Measurements from ENCODE around the gene UACA. TPM values are rescaled to one million over a fixed set of nuclear protein-coding genes. Genes with fewer than 3 reads are reported as not detected.

UACA gene
- total and polyA plus RNA-seq, 9 donors, result 28.6 to 62.0 (median 51.8) TPM

GRCh38 chr15:70778258-70779076 is 15.1 kb upstream of the UACA start:
- H3K9me3 ChIP-seq, result no peaks in the 10 kb centered on the region
- 37 to 59% (median 47%) methylated on average over 3 of the region's 3 CpGs for WGBS, 3 donors
- no peak for DNase-seq
- intact Hi-C loops (cut with DNase I), result no loop called here
- no peaks in the 10 kb centered on the region for H3K36me3 ChIP-seq
- TF ChIP-seq CTCF (IDR thresholded peaks at IDR 0.05) (no peak), EP300 (IDR thresholded peaks at IDR 0.05) (no peak), POLR2A (IDR thresholded peaks at IDR 0.05) (no peak)
- H3K4me3 ChIP-seq, result no peak overlapping the region
- no peaks in the 10 kb centered on the region for H3K4me1 ChIP-seq (ENCODE audit: insufficient read depth)
- no peaks in the 10 kb centered on the region for H3K27me3 ChIP-seq
- H3K27ac ChIP-seq, result no peak overlapping the region

- Histone ChIP-seq H3K4me1 (ENCODE audit: insufficient read depth) (no peaks in the 10 kb centered on the region), H3K27ac (no peak overlapping the region), H3K27me3 (no peaks in the 10 kb centered on the region), H3K9me3 (no peaks in the 10 kb centered on the region), H3K4me3 (no peak overlapping the region), H3K36me3 (no peaks in the 10 kb centered on the region)
- no peak for TF ChIP-seq POLR2A (IDR thresholded peaks at IDR 0.05)
- intact Hi-C loops (cut with DNase I), result no loop called here
- 84 to 90% (median 87%) methylated on average over 7 of the region's 7 CpGs for WGBS, 3 donors
- DNase-seq, result no peak
Measured at GRCh38 chr15:70777170-70777926, 14.0 kb upstream of the UACA start.

GRCh38 chr15:70775160-70775559 is 11.8 kb upstream of the UACA start:
- no peak overlapping the region for H3K4me3 ChIP-seq
- TF ChIP-seq POLR2A (IDR thresholded peaks at IDR 0.05) (no peak), CTCF (IDR thresholded peaks at IDR 0.05) (no peak), EP300 (IDR thresholded peaks at IDR 0.05) (no peak)
- 80 to 89% (median 81%) methylated on average over 2 of the region's 2 CpGs for WGBS, 3 donors
- no peak overlapping the region for H3K27ac ChIP-seq
- DNase-seq, result no peak
- no peaks in the 10 kb centered on the region for H3K9me3 ChIP-seq
- H3K36me3 ChIP-seq, result no peaks in the 10 kb centered on the region
- no peaks in the 10 kb centered on the region for H3K4me1 ChIP-seq (ENCODE audit: insufficient read depth)
- H3K27me3 ChIP-seq, result no peaks in the 10 kb centered on the region
- intact Hi-C loops (cut with DNase I), result no loop called here

- DNase-seq, result no peak
- WGBS, 3 donors, result 86 to 97% (median 93%) methylated on average over 3 of the region's 3 CpGs
- no peaks in the 10 kb centered on the region for H3K9me3 ChIP-seq
- intact Hi-C loops (cut with DNase I), result no loop called here
- no peaks in the 10 kb centered on the region for H3K4me1 ChIP-seq (ENCODE audit: insufficient read depth)
- no peaks in the 10 kb centered on the region for H3K36me3 ChIP-seq
- no peak overlapping the region for H3K27ac ChIP-seq
- H3K4me3 ChIP-seq, result no peak overlapping the region
- TF ChIP-seq CTCF (IDR thresholded peaks at IDR 0.05) (no peak), EP300 (IDR thresholded peaks at IDR 0.05) (no peak), POLR2A (IDR thresholded peaks at IDR 0.05) (no peak)
- no peaks in the 10 kb centered on the region for H3K27me3 ChIP-seq
Measured at GRCh38 chr15:70772402-70772801, 9.0 kb upstream of the UACA start.

GRCh38 chr15:70770863-70771262 is 7.5 kb upstream of the UACA start:
- TF ChIP-seq CTCF (IDR thresholded peaks at IDR 0.05), result no peak
- TF ChIP-seq POLR2A (IDR thresholded peaks at IDR 0.05), result no peak
- no peak for TF ChIP-seq EP300 (IDR thresholded peaks at IDR 0.05)

More at GRCh38 chr15:70770863-70771262, 7.5 kb upstream of the UACA start:
- H3K27me3 ChIP-seq, result no peaks in the 10 kb centered on the region
- H3K4me1 ChIP-seq (ENCODE audit: insufficient read depth), result no peaks in the 10 kb centered on the region
- no peak for DNase-seq
- H3K4me3 ChIP-seq, result no peak overlapping the region
- H3K9me3 ChIP-seq, result no peaks in the 10 kb centered on the region
- H3K27ac ChIP-seq, result no peak overlapping the region
- 76 to 78% (median 76%) methylated on average over 3 of the region's 3 CpGs for WGBS, 3 donors
- H3K36me3 ChIP-seq, result no peaks in the 10 kb centered on the region
- intact Hi-C loops (cut with DNase I), result no loop called here

Data from ovary (tissue), 9 donors.